Right lobe of liver (tissue), 6 donors: Measurements from ENCODE around the gene POC1B. TPM values are rescaled to one million over a fixed set of nuclear protein-coding genes. Genes with fewer than 3 reads are reported as not detected.

Experiments
- ATAC-seq, 4 donors: fragments of 200-7000 bp; cut with Tn5 transposase; one replicate each; pipeline ENCODE4 v1.9.1; 2020; ENCODE audit warnings: mild to moderate bottlenecking in 4 of 4, moderate library complexity in 4 of 4
- DNase-seq, 3 donors: peaks; one replicate each; pipeline ENCODE4 v3.0.0-alpha.2; 2020
- H3K27ac ChIP-seq, 3 donors: fragments of 200-600 bp; one replicate each; pipeline ENCODE4 v1.8.0; 2022
- H3K27me3 ChIP-seq, 2 donors: fragments of 200-600 bp; one replicate each; pipeline ENCODE4 v1.8.0; 2022
- H3K36me3 ChIP-seq, 4 donors: fragments of 200-600 bp; sonication (generic) in 1 of 4; one replicate each; pipeline versions ENCODE4 v1.5.1 to v1.8.0; 2017 to 2022; ENCODE audit warnings: control low read depth in 1 of 4
- H3K4me1 ChIP-seq, 4 donors: fragments of 200-600 bp; sonication (generic) in 1 of 4; one replicate each; pipeline versions ENCODE4 v1.5.1 to v1.8.0; 2017 to 2022; ENCODE audit warnings: control low read depth in 1 of 4
- H3K4me3 ChIP-seq, 3 donors: fragments of 200-600 bp; one replicate each; pipeline ENCODE4 v1.8.0; 2022
- H3K9me3 ChIP-seq, 4 donors: fragments of 200-600 bp; sonication (generic) in 1 of 4; one replicate each; pipeline versions ENCODE4 v1.5.1 to v1.8.0; 2017 to 2022; ENCODE audit warnings: control low read depth in 1 of 4
- CTCF ChIP-seq, 4 donors: fragments of 200-600 bp in 3 of 4; fragments of 450-650 bp in 1 of 4; IDR thresholded peaks; one replicate each; pipeline versions ENCODE4 v1.5.1 to v1.8.0; 2016 to 2022; ENCODE audit warnings: antibody characterized with exemption in 4 of 4, mild to moderate bottlenecking in 2 of 4
- POLR2A ChIP-seq: fragments of 450-650 bp; IDR thresholded peaks from one replicate; pipeline ENCODE4 v1.6.1; 2017; ENCODE audit warnings: antibody characterized with exemption, mild to moderate bottlenecking
- WGBS: methylation state at CpG from one replicate; pipeline ENCODE4 v1.1.6; 2018; ENCODE audit warnings: low coverage, low lambda C conversion rate; ENCODE audit not compliant: insufficient coverage; ENCODE audit errors: missing lambda C conversion rate; 5-methylcytosine and 5-hydroxymethylcytosine counted together
- intact Hi-C, 2 donors: fragments of 100-400 bp; cut with DNase I; formaldehyde crosslinking; loops; one replicate each; pipeline versions ENCODE4 v1.11.2 to v1.14.1; 2022
- total RNA-seq, 6 experiments: library from RNA; depleted of rRNA in 2 of 6; stranded (reverse); fragments of >200 nt in 2 of 6; fragmentation: NEBNext Ultra II Directional in 3 of 6; extraction: Animal tissue kit (Norgen Biotek cat#: 25700) in 3 of 6; gene quantifications; one replicate each; pipeline versions ENCODE4 v1.1.0 to v1.2.4, GENCODE V29; 2016 to 2023
- donor health status: DM: no; HTN: yes; CAD: no.
- donor health status: DM: no; HTN: no; CAD: no.
- donor health status: DM: no; HTN: no; CAD: no.
- donor health status: DM: no; HTN: yes; CAD: no.
- donor health status: DM: no; HTN: yes; CAD: no.

Gene POC1B
- total RNA-seq, 6 experiments from 2014 or later: 5.3 to 14.5 (median 6.9) TPM

- H3K4me3 ChIP-seq: no peak overlapping the region
- H3K4me1 ChIP-seq: no peaks in the 10 kb centered on the region
- TF ChIP-seq CTCF (IDR thresholded peaks at IDR 0.05) (no peak), POLR2A (no peak)
- no peaks in the 10 kb centered on the region for H3K27me3 ChIP-seq
- H3K9me3 ChIP-seq: no peaks in the 10 kb centered on the region
- 95% methylated on average over 17 of the region's 19 CpGs for WGBS
- DNase-seq (no peak), ATAC-seq (no peak)
- H3K36me3 ChIP-seq: no peaks in the 10 kb centered on the region
- H3K27ac ChIP-seq: no peak overlapping the region
- intact Hi-C loops: no loop called here
Measured at GRCh38 chr12:89499857-89500256, 26.0 kb downstream of the POC1B start.

- ATAC-seq (no peak), DNase-seq (no peak)
- no peaks in the 10 kb centered on the region for H3K36me3 ChIP-seq
- no peaks in the 10 kb centered on the region for H3K27me3 ChIP-seq
- 77% methylated on average over 4 of the region's 4 CpGs for WGBS
- no peaks in the 10 kb centered on the region for H3K9me3 ChIP-seq
- H3K4me3 ChIP-seq: no peak overlapping the region
- intact Hi-C loops: no loop called here
- peaks cover 0 to 10% (median 0%) of the 10 kb centered on the region in 4 donors for H3K4me1 ChIP-seq
- TF ChIP-seq CTCF (IDR thresholded peaks at IDR 0.05): no peak
- no peak for TF ChIP-seq POLR2A
- no peak overlapping the region for H3K27ac ChIP-seq
Measured at GRCh38 chr12:89497467-89497866, 28.4 kb downstream of the POC1B start.

- Histone ChIP-seq H3K4me3 (no peak overlapping the region), H3K27ac (no peak overlapping the region), H3K27me3 (no peaks in the 10 kb centered on the region), H3K36me3 (no peaks in the 10 kb centered on the region), H3K9me3 (no peaks in the 10 kb centered on the region), H3K4me1 (peaks cover 0 to 10% (median 0%) of the 10 kb centered on the region in 4 donors)
- intact Hi-C loops: no loop called here
- ATAC-seq: no peak
- WGBS: 91% methylated on average over 4 of the region's 4 CpGs
- DNase-seq: no peak
- TF ChIP-seq CTCF (IDR thresholded peaks at IDR 0.05) (no peak), POLR2A (no peak)
Measured at GRCh38 chr12:89497005-89497404, 28.8 kb downstream of the POC1B start.

GRCh38 chr12:89494411-89495231 lies 31.2 kb downstream of the POC1B start:
- H3K27me3 ChIP-seq: no peaks in the 10 kb centered on the region
- ATAC-seq (no peak), DNase-seq (no peak)
- 87% methylated on average over 5 of the region's 9 CpGs for WGBS
- no peak overlapping the region for H3K4me3 ChIP-seq
- intact Hi-C loops: no loop called here
- H3K36me3 ChIP-seq: peaks cover 0 to under 1% (median 0%) of the 10 kb centered on the region in 4 donors
- peaks cover 0 to 10% (median 0%) of the 10 kb centered on the region in 4 donors for H3K4me1 ChIP-seq
- TF ChIP-seq CTCF (IDR thresholded peaks at IDR 0.05): no peak
- TF ChIP-seq POLR2A: no peak
- no peak overlapping the region for H3K27ac ChIP-seq
- H3K9me3 ChIP-seq: no peaks in the 10 kb centered on the region
